Mammary epithelial cell (primary cell): ENCODE data around the gene CRMP1.

Experiments
- EZH2 ChIP-seq: IDR thresholded peaks from 2 replicates; pipeline ENCODE4 v1.6.1; 2012; ENCODE audit warnings: low read length, inconsistent platforms, borderline replicate concordance
- TF ChIP-seq, protein P1 (sequence below), 2 donors: IDR thresholded peaks in 1 of 2; conservative IDR thresholded peaks in 1 of 2; 2 replicates each; pipeline ENCODE4 v1.5.1; 2011 to 2012; ENCODE audit warnings: inconsistent platforms in 2 of 2, low read length in 2 of 2, mild to moderate bottlenecking in 2 of 2, control low read depth in 1 of 2, low read depth in 1 of 2; ENCODE audit not compliant: insufficient read depth in 1 of 2; ENCODE audit errors: extremely low read depth in 1 of 2

DNA sequence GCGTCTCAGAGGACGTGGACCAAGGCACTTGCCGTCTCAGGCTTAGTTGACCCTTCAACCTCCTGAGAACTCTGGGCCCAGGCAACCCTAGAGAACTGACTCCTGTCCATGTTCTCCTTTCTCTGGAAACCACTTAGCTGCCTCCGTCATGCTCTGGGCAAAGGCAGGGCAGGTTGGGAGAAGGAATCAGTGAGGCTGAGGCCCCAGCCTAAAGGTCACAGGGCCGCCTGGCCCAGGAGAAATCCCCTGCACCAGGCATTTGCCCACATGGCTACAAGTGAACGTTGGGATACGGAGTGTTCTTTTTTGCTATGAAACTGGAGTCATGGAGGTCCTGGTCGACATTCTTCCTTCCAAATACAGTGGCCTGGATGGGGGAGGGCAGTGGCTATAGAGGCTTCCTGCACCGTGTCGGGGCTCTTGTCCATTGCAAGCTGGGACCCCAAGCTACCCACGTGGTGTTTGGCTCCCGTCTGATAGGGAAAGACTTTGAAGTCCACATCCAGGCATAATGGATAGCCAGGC lies 76.0 kb downstream of the CRMP1 start:
- TF ChIP-seq, protein P1, sequence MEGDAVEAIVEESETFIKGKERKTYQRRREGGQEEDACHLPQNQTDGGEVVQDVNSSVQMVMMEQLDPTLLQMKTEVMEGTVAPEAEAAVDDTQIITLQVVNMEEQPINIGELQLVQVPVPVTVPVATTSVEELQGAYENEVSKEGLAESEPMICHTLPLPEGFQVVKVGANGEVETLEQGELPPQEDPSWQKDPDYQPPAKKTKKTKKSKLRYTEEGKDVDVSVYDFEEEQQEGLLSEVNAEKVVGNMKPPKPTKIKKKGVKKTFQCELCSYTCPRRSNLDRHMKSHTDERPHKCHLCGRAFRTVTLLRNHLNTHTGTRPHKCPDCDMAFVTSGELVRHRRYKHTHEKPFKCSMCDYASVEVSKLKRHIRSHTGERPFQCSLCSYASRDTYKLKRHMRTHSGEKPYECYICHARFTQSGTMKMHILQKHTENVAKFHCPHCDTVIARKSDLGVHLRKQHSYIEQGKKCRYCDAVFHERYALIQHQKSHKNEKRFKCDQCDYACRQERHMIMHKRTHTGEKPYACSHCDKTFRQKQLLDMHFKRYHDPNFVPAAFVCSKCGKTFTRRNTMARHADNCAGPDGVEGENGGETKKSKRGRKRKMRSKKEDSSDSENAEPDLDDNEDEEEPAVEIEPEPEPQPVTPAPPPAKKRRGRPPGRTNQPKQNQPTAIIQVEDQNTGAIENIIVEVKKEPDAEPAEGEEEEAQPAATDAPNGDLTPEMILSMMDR (conservative IDR thresholded peaks at IDR 0.05 in 1 of 2, IDR thresholded peaks at IDR 0.05 in 1 of 2; ENCODE audit: extremely low read depth in 1 of 2, insufficient read depth in 1 of 2, low read depth in 1 of 2, low read length in 2 of 2), result no peak
- TF ChIP-seq EZH2, result no peak
